Spleen (tissue), 11 donors: ENCODE measurements around the gene ABHD17C. TPM values are rescaled to one million over a fixed set of nuclear protein-coding genes. Genes with fewer than 3 reads are reported as not detected.

ENCODE experiments used
- DNase-seq: peaks from one replicate; pipeline ENCODE4 v3.0.0-alpha.2; 2020
- H3K27ac ChIP-seq, 8 donors: fragments of 200-600 bp; sonication (generic) in 7 of 8; 1 replicate in 4 of 8; 2 replicates in 4 of 8; pipeline versions ENCODE4 v1.5.0 to v1.8.0; 2016 to 2021; ENCODE audit warnings: inconsistent platforms in 4 of 8, mild to moderate bottlenecking in 4 of 8, moderate library complexity in 1 of 8
- H3K27me3 ChIP-seq, 7 donors: fragments of 200-600 bp; sonication (generic) in 6 of 7; replicated peaks in 1 of 7; 1 replicate in 4 of 7; 2 replicates in 3 of 7; pipeline versions ENCODE4 v1.5.0 to v1.8.0; 2016 to 2021; ENCODE audit warnings: inconsistent platforms in 3 of 7, mild to moderate bottlenecking in 1 of 7
- H3K36me3 ChIP-seq, 6 donors: fragments of 200-600 bp; sonication (generic) in 5 of 6; 1 replicate in 4 of 6; 2 replicates in 2 of 6; pipeline versions ENCODE4 v1.5.0 to v1.8.0; 2016 to 2021; ENCODE audit warnings: inconsistent platforms in 2 of 6
- H3K4me1 ChIP-seq, 6 donors: fragments of 200-600 bp; sonication (generic) in 5 of 6; 1 replicate in 3 of 6; 2 replicates in 3 of 6; pipeline versions ENCODE4 v1.5.0 to v1.8.0; 2016 to 2021; ENCODE audit warnings: inconsistent platforms in 3 of 6
- H3K4me3 ChIP-seq, 8 donors: fragments of 200-600 bp; sonication (generic) in 7 of 8; 1 replicate in 4 of 8; 2 replicates in 4 of 8; pipeline versions ENCODE4 v1.5.0 to v1.8.0; 2016 to 2021; ENCODE audit warnings: inconsistent platforms in 4 of 8, mild to moderate bottlenecking in 4 of 8, moderate library complexity in 2 of 8
- H3K9me3 ChIP-seq, 8 donors: fragments of 200-600 bp; sonication (generic) in 7 of 8; 1 replicate in 4 of 8; 2 replicates in 4 of 8; pipeline versions ENCODE4 v1.5.0 to v1.8.0; 2016 to 2021; ENCODE audit warnings: inconsistent platforms in 4 of 8
- POLR2A ChIP-seq, 3 donors: fragments of 450-650 bp; IDR thresholded peaks; one replicate each; pipeline ENCODE4 v1.5.1; 2017; ENCODE audit warnings: antibody characterized with exemption in 3 of 3, mild to moderate bottlenecking in 1 of 3
- POLR2AphosphoS5 ChIP-seq, 3 donors: sonication (generic); formaldehyde crosslinking; IDR thresholded peaks; one replicate each; pipeline ENCODE4 v1.5.1; 2017; ENCODE audit warnings: antibody characterized with exemption in 3 of 3
- WGBS, 5 donors: extraction: QIAGEN DNeasy Blood & Tissue Kit in 3 of 5; methylation state at CpG; one replicate each; pipeline versions ENCODE4 v1.1.5 to v1.1.7; 2013 to 2018; 5-methylcytosine and 5-hydroxymethylcytosine counted together
- intact Hi-C: fragments of 100-400 bp; cut with DNase I; formaldehyde crosslinking; loops from one replicate; pipeline ENCODE4 v1.15.0; 2023; ENCODE audit warnings: low total_unique reads
- polyA plus RNA-seq, 3 donors: library from polyadenylated mRNA; stranded (reverse); fragments of 200-250 nt; gene quantifications; one replicate each; pipeline ENCODE4 v1.2.1, GENCODE V29; 2013
- total RNA-seq, 7 donors: library from RNA; depleted of rRNA in 3 of 7; stranded (reverse); fragments of >200 nt in 3 of 7; fragmentation: NEBNext Ultra II Directional in 4 of 7; extraction: Animal tissue kit (Norgen Biotek cat#: 25700) in 4 of 7; gene quantifications; one replicate each; pipeline versions ENCODE4 v1.1.0 to v1.2.1, GENCODE V29; 2016 to 2021
- TF ChIP-seq, protein P1 (sequence below), 11 experiments: fragments of 200-600 bp in 7 of 11; fragments of 450-650 bp in 4 of 11; sonication (generic) in 4 of 11; IDR thresholded peaks in 8 of 11; conservative IDR thresholded peaks in 3 of 11; 1 replicate in 7 of 11; 2 replicates in 4 of 11; pipeline versions ENCODE4 v1.4.0 to v1.8.0; 2016 to 2021; ENCODE audit warnings: antibody characterized with exemption in 11 of 11, inconsistent platforms in 4 of 11, mild to moderate bottlenecking in 1 of 11
- donor health status: healthy with polysubstance abuse.
- donor health status: DM: no; HTN: no; CAD: no; lungs with moderate emphysema.
- donor health status: DM: no; HTN: no; CAD: no.
- donor health status: Bipolar disorder and iron deficiency.
- donor health status: healthy.
- donor health status: DM: no; HTN: no; CAD: no.
- donor health status: DM: yes; HTN: yes; CAD: no.

The ABHD17C gene
- total and polyA plus RNA-seq, 10 donors: 4.2 to 17.0 (median 10.9) TPM

DNA sequence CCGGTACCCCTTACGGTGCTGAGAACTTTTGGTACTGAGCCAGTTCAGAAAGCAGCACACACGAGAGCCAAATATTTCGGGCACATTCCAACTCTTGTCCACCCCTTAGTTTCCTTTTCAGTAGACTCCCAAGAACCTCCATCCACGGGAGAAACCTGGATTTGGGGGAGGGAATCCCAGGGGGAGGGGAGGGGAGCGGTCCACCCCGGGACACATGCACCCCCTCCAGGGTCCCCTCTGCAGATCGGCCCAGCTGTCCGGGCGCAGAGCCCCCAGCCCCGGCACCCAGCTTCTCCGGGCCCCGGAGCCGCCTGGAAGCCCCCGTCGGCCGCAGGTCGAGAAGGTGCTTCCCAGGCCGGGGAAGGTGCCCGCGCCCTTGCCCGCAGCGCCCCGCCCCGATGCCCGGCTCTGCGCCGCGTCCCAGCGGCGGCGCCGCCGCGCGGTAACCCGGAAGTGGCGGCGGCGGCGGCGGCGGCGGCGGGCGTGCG lies 455 bp upstream of the ABHD17C start:
- no peaks in the 10 kb centered on the region for H3K27me3 ChIP-seq
- no peaks in the 10 kb centered on the region for H3K9me3 ChIP-seq
- H3K36me3 ChIP-seq: no peaks in the 10 kb centered on the region
- TF ChIP-seq, protein P1, sequence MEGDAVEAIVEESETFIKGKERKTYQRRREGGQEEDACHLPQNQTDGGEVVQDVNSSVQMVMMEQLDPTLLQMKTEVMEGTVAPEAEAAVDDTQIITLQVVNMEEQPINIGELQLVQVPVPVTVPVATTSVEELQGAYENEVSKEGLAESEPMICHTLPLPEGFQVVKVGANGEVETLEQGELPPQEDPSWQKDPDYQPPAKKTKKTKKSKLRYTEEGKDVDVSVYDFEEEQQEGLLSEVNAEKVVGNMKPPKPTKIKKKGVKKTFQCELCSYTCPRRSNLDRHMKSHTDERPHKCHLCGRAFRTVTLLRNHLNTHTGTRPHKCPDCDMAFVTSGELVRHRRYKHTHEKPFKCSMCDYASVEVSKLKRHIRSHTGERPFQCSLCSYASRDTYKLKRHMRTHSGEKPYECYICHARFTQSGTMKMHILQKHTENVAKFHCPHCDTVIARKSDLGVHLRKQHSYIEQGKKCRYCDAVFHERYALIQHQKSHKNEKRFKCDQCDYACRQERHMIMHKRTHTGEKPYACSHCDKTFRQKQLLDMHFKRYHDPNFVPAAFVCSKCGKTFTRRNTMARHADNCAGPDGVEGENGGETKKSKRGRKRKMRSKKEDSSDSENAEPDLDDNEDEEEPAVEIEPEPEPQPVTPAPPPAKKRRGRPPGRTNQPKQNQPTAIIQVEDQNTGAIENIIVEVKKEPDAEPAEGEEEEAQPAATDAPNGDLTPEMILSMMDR (IDR thresholded peaks at IDR 0.05 in 8 of 11, conservative IDR thresholded peaks at IDR 0.05 in 3 of 11): no peak
- TF ChIP-seq POLR2A (IDR thresholded peaks at IDR 0.05) (no peak), POLR2AphosphoS5 (IDR thresholded peaks at IDR 0.05) (no peak)
- H3K27ac ChIP-seq: peak overlapping the region; percentile 48 to 89 (median 85)
- intact Hi-C loops: loop anchor here (10.0 kb wide), 1 partner anchor 80 kb away; the partner anchor contains the start of gene CEMIP
- DNase-seq: peak; percentile 84
- H3K4me1 ChIP-seq: peaks cover 9 to 54% (median 32%) of the 10 kb centered on the region in 6 donors
- H3K4me3 ChIP-seq: peak overlapping the region; percentile 45 to 91 (median 72)
- WGBS, 5 donors: 0 to 2% (median 1%) methylated on average over 7 to 47 of the region's 47 CpGs

DNA sequence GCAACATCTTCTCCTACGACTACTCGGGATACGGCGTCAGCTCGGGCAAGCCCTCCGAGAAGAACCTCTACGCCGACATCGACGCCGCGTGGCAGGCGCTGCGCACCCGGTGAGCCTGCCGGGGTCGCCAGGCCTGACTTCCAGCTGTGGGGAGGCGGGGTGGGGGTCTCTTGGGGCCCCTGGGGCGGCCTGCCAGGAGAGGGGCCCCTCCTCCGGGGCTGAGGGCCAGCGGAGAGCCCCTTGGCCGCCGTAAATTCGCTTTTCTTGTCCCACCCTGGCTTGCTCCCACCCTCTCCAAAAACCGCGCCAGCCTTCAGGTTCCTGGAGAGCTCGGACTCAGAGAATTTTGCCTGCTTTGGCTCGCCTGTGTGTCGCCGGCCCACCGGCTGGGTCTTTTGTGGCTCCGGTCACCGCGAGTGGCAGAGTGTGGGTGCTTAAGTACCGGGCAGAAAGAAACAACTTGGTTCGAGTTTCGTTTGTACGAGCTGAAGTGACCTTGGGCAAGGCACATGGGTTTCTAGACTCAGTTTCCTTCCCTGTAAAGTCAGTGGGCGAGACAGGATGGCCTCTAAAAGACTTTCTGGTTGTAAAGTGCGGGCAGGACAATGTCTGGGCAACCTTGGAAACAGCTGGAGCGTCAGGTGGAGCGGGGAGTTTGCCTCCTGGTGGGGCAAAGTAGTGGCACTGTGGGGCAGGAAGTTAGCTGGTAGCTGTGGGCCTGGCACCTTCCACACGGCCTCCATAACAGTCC lies 976 bp downstream of the ABHD17C start:
- intact Hi-C loops: loop anchor here (10.0 kb wide), 1 partner anchor 79 kb away; the partner anchor contains the start of gene CEMIP
- Histone ChIP-seq H3K9me3 (no peaks in the 10 kb centered on the region), H3K4me1 (peaks cover 9 to 55% (median 34%) of the 10 kb centered on the region in 6 donors), H3K27me3 (no peaks in the 10 kb centered on the region), H3K36me3 (no peaks in the 10 kb centered on the region), H3K27ac (peak overlapping the region; percentile 15 to 87 (median 80)), H3K4me3 (peak overlapping the region; percentile 69 to 91 (median 72))
- TF ChIP-seq POLR2AphosphoS5 (IDR thresholded peaks at IDR 0.05) (peak in 1 of 3 donors; percentile 44), POLR2A (IDR thresholded peaks at IDR 0.05) (no peak)
- TF ChIP-seq, protein P1 (IDR thresholded peaks at IDR 0.05 in 8 of 11, conservative IDR thresholded peaks at IDR 0.05 in 3 of 11): peak in 7 of 11 experiments; percentile 18 to 46 (median 35)
- 2 to 3% (median 2%) methylated on average over 43 of the region's 43 CpGs for WGBS, 5 donors
- no peak for DNase-seq

DNA sequence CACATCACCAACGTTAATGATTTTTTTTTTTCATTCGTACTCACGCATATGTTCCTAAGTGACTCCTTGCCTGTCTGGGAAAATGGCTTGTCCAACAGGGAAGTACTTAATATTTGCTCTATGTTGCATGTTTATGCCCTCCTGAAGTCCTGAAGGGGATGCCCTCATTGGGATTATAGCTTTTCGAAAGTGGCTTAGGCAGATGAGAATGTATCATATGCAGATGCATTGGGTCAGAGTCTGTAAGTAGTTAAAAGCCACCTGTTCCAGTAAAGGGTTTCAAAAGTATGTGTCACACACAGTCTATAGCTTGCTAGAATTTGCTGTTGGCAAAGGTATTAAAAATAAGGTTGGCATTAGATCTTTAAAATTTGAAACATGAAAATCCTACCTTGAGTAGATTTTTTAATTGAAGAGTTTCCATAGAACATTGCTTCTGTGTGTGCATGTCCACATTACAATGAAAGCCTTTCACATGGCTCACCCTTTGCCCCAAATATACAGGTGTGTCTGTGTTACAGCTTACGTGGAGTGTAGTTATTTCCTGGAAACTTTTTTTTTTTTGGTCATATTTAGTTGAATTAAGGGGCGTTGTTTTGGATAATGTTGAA lies 2.1 kb downstream of the ABHD17C start:
- intact Hi-C loops: loop anchor here (10.0 kb wide), 1 partner anchor 78 kb away; the partner anchor contains the start of gene CEMIP
- H3K4me3 ChIP-seq: peak overlapping the region in 7 of 8 donors; percentile 69 to 91 (median 73)
- H3K27me3 ChIP-seq: no peaks in the 10 kb centered on the region
- H3K27ac ChIP-seq: peak overlapping the region in 5 of 8 donors; percentile 78 to 87 (median 84)
- TF ChIP-seq POLR2AphosphoS5 (IDR thresholded peaks at IDR 0.05) (no peak), POLR2A (IDR thresholded peaks at IDR 0.05) (no peak)
- TF ChIP-seq, protein P1 (IDR thresholded peaks at IDR 0.05 in 8 of 11, conservative IDR thresholded peaks at IDR 0.05 in 3 of 11): no peak
- H3K4me1 ChIP-seq: peaks cover 9 to 65% (median 39%) of the 10 kb centered on the region in 6 donors
- WGBS, 5 donors: 59 to 85% (median 71%) methylated on average over 6 of the region's 6 CpGs
- no peaks in the 10 kb centered on the region for H3K36me3 ChIP-seq
- DNase-seq: no peak
- H3K9me3 ChIP-seq: no peaks in the 10 kb centered on the region
